ENCODE data around the gene GNG8. TPM values are rescaled to one million over a fixed set of nuclear protein-coding genes. Genes with fewer than 3 reads are reported as not detected.

GNG8 gene
- total RNA-seq, 2 experiments from 2014 or later = not detected

DNA sequence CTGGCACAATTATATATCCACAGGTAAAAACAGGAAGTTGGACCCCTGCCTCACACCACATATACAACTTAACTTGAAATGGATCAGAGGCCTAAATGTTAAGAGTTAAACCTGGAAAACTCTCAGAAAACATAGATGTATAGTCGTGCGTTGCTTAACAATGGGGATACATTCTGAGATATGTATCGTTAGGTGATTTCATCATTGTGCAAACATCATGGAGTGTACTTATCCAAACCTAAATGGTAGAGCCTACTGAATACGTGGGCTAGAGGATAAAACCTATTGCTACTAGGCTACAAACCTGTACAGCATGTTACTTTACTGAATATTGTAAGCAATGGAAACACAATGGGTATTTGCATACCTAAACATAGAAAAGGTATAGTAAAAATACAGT is 49.7 kb downstream of the GNG8 start:
- H3K4me1 ChIP-seq (ENCODE audit: insufficient read depth, low read length) = no peaks in the 10 kb centered on the region
- H3K4me3 ChIP-seq (ENCODE audit: low read length) = no peak overlapping the region
- intact Hi-C loops (cut with DNase I, micrococcal nuclease) = loop anchor here in 1 of 2 experiments (5.0 kb wide), 1 partner anchor 891 kb away; no protein-coding TSS in a partner anchor
- no peak for ATAC-seq (ENCODE audit: poor library complexity)
- H3K27me3 Mint-ChIP-seq = no peaks in the 10 kb centered on the region
- ChIA-PET CTCF (no interaction called here), POLR2A (no interaction called here)
- H3K36me3 Mint-ChIP-seq (ENCODE audit: low read depth) = no peaks in the 10 kb centered on the region
- no peaks in the 10 kb centered on the region for H3K9me3 ChIP-seq (ENCODE audit: control insufficient read depth in 1 of 2, insufficient read depth in 1 of 2, low read length in 2 of 2)
- H3K36me3 ChIP-seq (ENCODE audit: insufficient read depth, low read length) = no peaks in the 10 kb centered on the region
- no peak overlapping the region for H3K27ac Mint-ChIP-seq
- no peak for DNase-seq
- TF ChIP-seq, protein P1, sequence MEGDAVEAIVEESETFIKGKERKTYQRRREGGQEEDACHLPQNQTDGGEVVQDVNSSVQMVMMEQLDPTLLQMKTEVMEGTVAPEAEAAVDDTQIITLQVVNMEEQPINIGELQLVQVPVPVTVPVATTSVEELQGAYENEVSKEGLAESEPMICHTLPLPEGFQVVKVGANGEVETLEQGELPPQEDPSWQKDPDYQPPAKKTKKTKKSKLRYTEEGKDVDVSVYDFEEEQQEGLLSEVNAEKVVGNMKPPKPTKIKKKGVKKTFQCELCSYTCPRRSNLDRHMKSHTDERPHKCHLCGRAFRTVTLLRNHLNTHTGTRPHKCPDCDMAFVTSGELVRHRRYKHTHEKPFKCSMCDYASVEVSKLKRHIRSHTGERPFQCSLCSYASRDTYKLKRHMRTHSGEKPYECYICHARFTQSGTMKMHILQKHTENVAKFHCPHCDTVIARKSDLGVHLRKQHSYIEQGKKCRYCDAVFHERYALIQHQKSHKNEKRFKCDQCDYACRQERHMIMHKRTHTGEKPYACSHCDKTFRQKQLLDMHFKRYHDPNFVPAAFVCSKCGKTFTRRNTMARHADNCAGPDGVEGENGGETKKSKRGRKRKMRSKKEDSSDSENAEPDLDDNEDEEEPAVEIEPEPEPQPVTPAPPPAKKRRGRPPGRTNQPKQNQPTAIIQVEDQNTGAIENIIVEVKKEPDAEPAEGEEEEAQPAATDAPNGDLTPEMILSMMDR (IDR thresholded peaks at IDR 0.05) = no peak
- H3K27ac ChIP-seq (ENCODE audit: low read depth in 1 of 2, low read length in 2 of 2) = no peak overlapping the region
- no peak overlapping the region for H3K4me3 Mint-ChIP-seq
- no peaks in the 10 kb centered on the region for H3K9me3 Mint-ChIP-seq
- H3K27me3 ChIP-seq (ENCODE audit: control insufficient read depth in 1 of 2, insufficient read depth in 2 of 2, low read length in 2 of 2) = no peaks in the 10 kb centered on the region
- peaks cover 8% of the 10 kb centered on the region for H3K4me1 Mint-ChIP-seq (ENCODE audit: low read depth)

DNA sequence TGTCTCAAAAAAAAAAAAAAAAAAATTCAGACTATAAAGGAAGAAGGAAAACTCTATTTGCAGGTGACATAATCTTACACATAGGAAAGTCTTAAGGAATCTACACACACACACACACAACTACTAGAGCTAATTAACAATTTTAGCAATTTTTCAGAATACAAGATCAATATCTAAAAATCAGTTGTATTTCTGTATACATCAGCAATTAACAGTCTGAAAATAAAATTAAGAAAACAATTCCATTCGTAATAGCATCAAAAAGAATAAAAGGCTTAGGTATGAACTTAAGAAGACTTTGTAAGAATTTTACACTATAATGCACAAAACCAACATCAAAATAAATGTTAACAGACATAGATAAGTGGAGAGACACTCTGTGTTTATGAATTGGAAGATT is 50.5 kb downstream of the GNG8 start:
- peaks cover 8% of the 10 kb centered on the region for H3K4me1 Mint-ChIP-seq (ENCODE audit: low read depth)
- DNase-seq (no peak), ATAC-seq (ENCODE audit: poor library complexity) (no peak)
- no peaks in the 10 kb centered on the region for H3K36me3 Mint-ChIP-seq (ENCODE audit: low read depth)
- intact Hi-C loops (cut with DNase I, micrococcal nuclease) = loop anchor here in 1 of 2 experiments (5.0 kb wide), 1 partner anchor 892 kb away; no protein-coding TSS in a partner anchor
- CTCF ChIA-PET = no interaction called here
- H3K27ac ChIP-seq (ENCODE audit: low read depth in 1 of 2, low read length in 2 of 2) = no peak overlapping the region
- no peak overlapping the region for H3K4me3 Mint-ChIP-seq
- no peaks in the 10 kb centered on the region for H3K27me3 Mint-ChIP-seq
- POLR2A ChIA-PET = no interaction called here
- TF ChIP-seq, protein P1 (IDR thresholded peaks at IDR 0.05) = no peak
- H3K4me3 ChIP-seq (ENCODE audit: low read length) = no peak overlapping the region
- H3K27me3 ChIP-seq (ENCODE audit: control insufficient read depth in 1 of 2, insufficient read depth in 2 of 2, low read length in 2 of 2) = no peaks in the 10 kb centered on the region
- H3K9me3 ChIP-seq (ENCODE audit: control insufficient read depth in 1 of 2, insufficient read depth in 1 of 2, low read length in 2 of 2) = no peaks in the 10 kb centered on the region
- H3K36me3 ChIP-seq (ENCODE audit: insufficient read depth, low read length) = no peaks in the 10 kb centered on the region
- H3K4me1 ChIP-seq (ENCODE audit: insufficient read depth, low read length) = no peaks in the 10 kb centered on the region
- H3K27ac Mint-ChIP-seq = no peak overlapping the region
- H3K9me3 Mint-ChIP-seq = no peaks in the 10 kb centered on the region

Other genes with a start within 250 kb of the GNG8 start
- not detected for gene CCDC8, start 222.6 kb downstream of the GNG8 start, total RNA-seq
- not detected for gene PNMA8C, start 207.3 kb downstream of the GNG8 start, total RNA-seq
- gene PNMA8A, start 164.6 kb downstream of the GNG8 start, total RNA-seq = not detected
- gene PNMA8B, start 140.3 kb downstream of the GNG8 start, total RNA-seq = under 1 TPM; 0.14 to 0.19 TPM
- 100 to 1,000 TPM; 169 to 173 TPM for gene CALM3, start 34.9 kb downstream of the GNG8 start, total RNA-seq
- gene PTGIR, start 11.1 kb downstream of the GNG8 start, total RNA-seq = under 1 TPM; 0.87 to 0.96 TPM
- under 1 TPM; 0.11 TPM for gene DACT3, start 25.0 kb upstream of the GNG8 start, total RNA-seq
- 100 to 1,000 TPM; 105 to 113 TPM for gene PRKD2, start 80.9 kb upstream of the GNG8 start, total RNA-seq
- 10 to 100 TPM; 19.0 to 20.2 TPM for gene FKRP, start 109.9 kb upstream of the GNG8 start, total RNA-seq
- 10 to 100 TPM; 90.0 to 94.0 TPM for gene STRN4, start 110.2 kb upstream of the GNG8 start, total RNA-seq
- gene SLC1A5, start 152.4 kb upstream of the GNG8 start, total RNA-seq = 1 to 10 TPM; 7.1 TPM
- gene AP2S1, start 214.6 kb upstream of the GNG8 start, total RNA-seq = 10 to 100 TPM; 24.5 to 26.9 TPM
- gene ARHGAP35, start 224.8 kb upstream of the GNG8 start, total RNA-seq = 10 to 100 TPM; 15.7 to 16.1 TPM